OCI-LY1 (cell line): ENCODE results near the gene ST8SIA2.

ENCODE experiments used
- H2AFZ ChIP-seq: fragments of 200-600 bp; sonication (generic), shearing (Covaris generic); 2 replicates; pipeline ENCODE4 v1.6.0; 2014; ENCODE audit warnings: antibody characterized with exemption, mild to moderate bottlenecking, low read length
- H3F3A ChIP-seq: fragments of 200-600 bp; sonication (generic), shearing (Covaris generic); 2 replicates; pipeline ENCODE4 v1.6.0; 2014; ENCODE audit warnings: mild to moderate bottlenecking, antibody characterized with exemption, low read length, moderate library complexity; ENCODE audit not compliant: insufficient read depth
- H3K27ac ChIP-seq: fragments of 200-600 bp; sonication (generic); 2 replicates; pipeline ENCODE4 v1.5.1; 2014; ENCODE audit warnings: low read length, mixed run types, mild to moderate bottlenecking, low read depth; ENCODE audit not compliant: poor library complexity, severe bottlenecking
- H3K27me3 ChIP-seq: fragments of 200-600 bp; sonication (generic); 2 replicates; pipeline ENCODE4 v1.6.0; 2014; ENCODE audit warnings: antibody characterized with exemption, mild to moderate bottlenecking, low read length, moderate library complexity; ENCODE audit not compliant: insufficient read depth
- H3K36me3 ChIP-seq: fragments of 200-600 bp; sonication (generic); 2 replicates; pipeline ENCODE4 v1.6.1; 2014; ENCODE audit warnings: mild to moderate bottlenecking, antibody characterized with exemption, low read length, moderate library complexity, mixed read lengths; ENCODE audit not compliant: insufficient read depth
- H3K4me1 ChIP-seq: fragments of 200-600 bp; sonication (generic); 2 replicates; pipeline ENCODE4 v1.5.1; 2014; ENCODE audit warnings: mild to moderate bottlenecking, low read length, moderate library complexity; ENCODE audit not compliant: insufficient read depth, severe bottlenecking
- H3K4me2 ChIP-seq: fragments of 200-600 bp; sonication (generic), shearing (Covaris generic); 2 replicates; pipeline ENCODE4 v1.6.1; 2014; ENCODE audit warnings: low read length
- H3K4me3 ChIP-seq: fragments of 200-600 bp; sonication (generic); 2 replicates; pipeline ENCODE4 v1.5.1; 2014; ENCODE audit warnings: low read length, low read depth, mild to moderate bottlenecking, mixed read lengths; ENCODE audit not compliant: poor library complexity, severe bottlenecking
- H3K79me2 ChIP-seq: fragments of 200-600 bp; shearing (Covaris generic); 2 replicates; pipeline ENCODE4 v1.6.1; 2016; ENCODE audit warnings: mixed run types, low read length, mixed read lengths; ENCODE audit not compliant: insufficient read depth
- H3K9ac ChIP-seq: fragments of 200-600 bp; sonication (generic), shearing (Covaris generic); 2 replicates; pipeline ENCODE4 v1.6.1; 2014; ENCODE audit warnings: mild to moderate bottlenecking, low read length, mixed read lengths
- H3K9me2 ChIP-seq: fragments of 200-600 bp; sonication (generic), shearing (Covaris generic); 2 replicates; pipeline ENCODE4 v1.6.1; 2014; ENCODE audit warnings: low read depth, mild to moderate bottlenecking, low read length, mixed read lengths
- H3K9me3 ChIP-seq: fragments of 200-600 bp; shearing (Covaris generic); 2 replicates; pipeline ENCODE4 v1.6.1; 2014; ENCODE audit warnings: low read length, mixed read lengths
- H4K20me1 ChIP-seq: fragments of 200-600 bp; sonication (generic), shearing (Covaris generic); 2 replicates; pipeline ENCODE4 v1.6.0; 2016; ENCODE audit warnings: mild to moderate bottlenecking, low read length; ENCODE audit not compliant: insufficient read depth
- CTCF ChIP-seq: fragments of 200-600 bp; sonication (generic), shearing (Covaris generic); IDR thresholded peaks from 2 replicates; pipeline ENCODE4 v1.5.1; 2017; ENCODE audit warnings: mild to moderate bottlenecking, antibody characterized with exemption, low read length, moderate library complexity, mixed read lengths
- EZH2 ChIP-seq: fragments of 200-600 bp; sonication (generic), shearing (Covaris generic); IDR thresholded peaks from 2 replicates; pipeline ENCODE4 v1.8.0; 2017; ENCODE audit warnings: borderline replicate concordance, mixed run types, mild to moderate bottlenecking, antibody characterized with exemption, low read length, moderate library complexity, mixed read lengths

Gene ST8SIA2

GRCh38 chr15:92492551-92493115 lies 99.0 kb downstream of the ST8SIA2 start:
- Histone ChIP-seq H3K27me3 (no peaks in the 10 kb centered on the region), H3K79me2 (no peaks in the 10 kb centered on the region)

GRCh38 chr15:92494806-92495336 lies 101.2 kb downstream of the ST8SIA2 start:
- H3K9me3 ChIP-seq: no peaks in the 10 kb centered on the region

More at GRCh38 chr15:92492551-92493115, 99.0 kb downstream of the ST8SIA2 start:
- Histone ChIP-seq H4K20me1 (no peaks in the 10 kb centered on the region), H3K4me1 (no peaks in the 10 kb centered on the region), H3K4me2 (no peak overlapping the region), H3K27ac (no peak overlapping the region), H3K9me3 (no peaks in the 10 kb centered on the region), H3K4me3 (no peak overlapping the region), H2AFZ (no peak overlapping the region), H3F3A (no peaks in the 10 kb centered on the region), H3K36me3 (no peaks in the 10 kb centered on the region), H3K9ac (no peak overlapping the region), H3K9me2 (no peaks in the 10 kb centered on the region)
- no peak for TF ChIP-seq EZH2
- no peak for TF ChIP-seq CTCF

GRCh38 chr15:92495446-92495845 lies 101.8 kb downstream of the ST8SIA2 start:
- Histone ChIP-seq H3K4me2 (no peak overlapping the region), H3K27me3 (peaks cover 6% of the 10 kb centered on the region; the same call in 1 of the 2 replicates)
- no peak for TF ChIP-seq EZH2
- no peak for TF ChIP-seq CTCF

More at GRCh38 chr15:92494806-92495336, 101.2 kb downstream of the ST8SIA2 start:
- H3K36me3 ChIP-seq: no peaks in the 10 kb centered on the region
- H3K9ac ChIP-seq: no peak overlapping the region
- no peak overlapping the region for H3K4me2 ChIP-seq
- H3F3A ChIP-seq: no peaks in the 10 kb centered on the region
- H3K79me2 ChIP-seq: no peaks in the 10 kb centered on the region
- no peak for TF ChIP-seq EZH2
- TF ChIP-seq CTCF: no peak
- no peak overlapping the region for H3K4me3 ChIP-seq
- H2AFZ ChIP-seq: no peak overlapping the region
- peaks cover 6% of the 10 kb centered on the region; the same call in 1 of the 2 replicates for H3K27me3 ChIP-seq
- H4K20me1 ChIP-seq: no peaks in the 10 kb centered on the region
- H3K9me2 ChIP-seq: no peaks in the 10 kb centered on the region
- H3K4me1 ChIP-seq: no peaks in the 10 kb centered on the region
- H3K27ac ChIP-seq: no peak overlapping the region

More at GRCh38 chr15:92495446-92495845, 101.8 kb downstream of the ST8SIA2 start:
- H3K9me3 ChIP-seq: no peaks in the 10 kb centered on the region
- H3K4me1 ChIP-seq: no peaks in the 10 kb centered on the region
- no peak overlapping the region for H3K9ac ChIP-seq
- H3F3A ChIP-seq: no peaks in the 10 kb centered on the region
- H4K20me1 ChIP-seq: no peaks in the 10 kb centered on the region
- no peak overlapping the region for H3K27ac ChIP-seq
- H3K36me3 ChIP-seq: no peaks in the 10 kb centered on the region
- H3K4me3 ChIP-seq: no peak overlapping the region
- no peaks in the 10 kb centered on the region for H3K9me2 ChIP-seq
- no peak overlapping the region for H2AFZ ChIP-seq
- no peaks in the 10 kb centered on the region for H3K79me2 ChIP-seq
